H1 (cell line): ENCODE results near the gene ZNF622. TPM values are rescaled to one million over a fixed set of nuclear protein-coding genes. Genes with fewer than 3 reads are reported as not detected.
A peak's percentile ranks its signal among the peaks of the same experiment; 100 is the strongest.

Experiments
- CTCF ChIA-PET: fragments of 300-600 bp; sonication (Branson Sonifier 250); formaldehyde crosslinking; loops from one replicate; lab custom pipeline; 2021; ENCODE audit not compliant: partially characterized antibody; lab: Charles Lee
- POLR2A ChIA-PET: fragments of 300-600 bp; sonication (Branson Sonifier 250); formaldehyde crosslinking; loops from one replicate; lab custom pipeline; 2021; ENCODE audit warnings: inconsistent platforms; ENCODE audit not compliant: partially characterized antibody; lab: Charles Lee
- DNase-seq, 2 experiments: peaks; one replicate each; pipeline versions ENCODE4 v3.0.0 to v3.0.0-alpha.2; 2010 to 2022; ENCODE audit warnings: low spot score in 2 of 2, low read depth in 1 of 2, mixed read lengths in 1 of 2
- FAIRE-seq: peaks from 2 replicates; lab custom pipeline; 2011; peaks lifted over from hg19 to GRCh38; lab: Jason Lieb, UNC
- H2AFZ ChIP-seq: 2 replicates; pipeline ENCODE4 v1.8.1; 2012; ENCODE audit warnings: low read length, inconsistent platforms
- H2AK5ac ChIP-seq: 2 replicates; pipeline ENCODE4 v1.6.1; 2013; ENCODE audit warnings: low read depth, low read length
- H2BK120ac ChIP-seq: replicated peaks from 2 replicates; pipeline ENCODE3; 2013; ENCODE audit warnings: low read depth, low read length, inconsistent platforms
- H2BK12ac ChIP-seq: 2 replicates; pipeline ENCODE4 v1.6.1; 2013; ENCODE audit warnings: low read depth, low read length
- H2BK15ac ChIP-seq: 2 replicates; pipeline ENCODE4 v1.6.1; 2013; ENCODE audit warnings: low read length
- H2BK20ac ChIP-seq: 2 replicates; pipeline ENCODE4 v1.6.1; 2013; ENCODE audit warnings: low read length
- H2BK5ac ChIP-seq: 2 replicates; pipeline ENCODE4 v1.6.1; 2013; ENCODE audit warnings: low read depth, low read length
- H3K14ac ChIP-seq: 2 replicates; pipeline ENCODE4 v1.6.1; 2013; ENCODE audit warnings: inconsistent platforms; ENCODE audit not compliant: insufficient read length
- H3K18ac ChIP-seq: 2 replicates; pipeline ENCODE4 v1.6.1; 2013; ENCODE audit warnings: low read length; ENCODE audit errors: extremely low read depth
- H3K23ac ChIP-seq: 2 replicates; pipeline ENCODE4 v1.6.1; 2013; ENCODE audit warnings: inconsistent platforms; ENCODE audit not compliant: insufficient read length
- H3K23me2 ChIP-seq: 2 replicates; pipeline ENCODE4 v1.6.1; 2013; ENCODE audit warnings: low read depth, low read length
- H3K27ac ChIP-seq: 2 replicates; pipeline ENCODE4 v1.6.1; 2011; ENCODE audit warnings: low read depth, low read length, inconsistent platforms
- H3K27me3 ChIP-seq, 4 experiments: replicated peaks in 1 of 4; 1 replicate in 1 of 4; 2 replicates in 3 of 4; pipeline versions ENCODE4 v1.6.1 to v1.8.1; 2011 to 2013; ENCODE audit warnings: low read length in 3 of 4, mild to moderate bottlenecking in 3 of 4, inconsistent platforms in 2 of 4, mixed read lengths in 2 of 4, moderate library complexity in 1 of 4; ENCODE audit not compliant: control insufficient read depth in 3 of 4, insufficient read depth in 3 of 4; ENCODE audit errors: extremely low read depth in 1 of 4
- H3K36me3 ChIP-seq, 4 experiments: 2 replicates each; pipeline versions ENCODE4 v1.6.1 to v1.8.1; 2011 to 2013; ENCODE audit warnings: mild to moderate bottlenecking in 4 of 4, low read length in 3 of 4, moderate library complexity in 2 of 4, control low read depth in 1 of 4, inconsistent platforms in 1 of 4; ENCODE audit not compliant: insufficient read depth in 4 of 4, control insufficient read depth in 2 of 4
- H3K4ac ChIP-seq: replicated peaks from 2 replicates; pipeline ENCODE3; 2013; ENCODE audit warnings: low read length, low read depth, mixed read lengths, inconsistent platforms; ENCODE audit not compliant: insufficient read length
- H3K4me1 ChIP-seq, 4 experiments: replicated peaks in 1 of 4; 1 replicate in 1 of 4; 2 replicates in 3 of 4; pipeline versions ENCODE4 v1.6.1 to v1.8.1; 2011 to 2013; ENCODE audit warnings: low read length in 3 of 4, inconsistent platforms in 2 of 4, mixed read lengths in 1 of 4; ENCODE audit not compliant: insufficient read depth in 4 of 4, control insufficient read depth in 3 of 4
- H3K4me2 ChIP-seq, 2 experiments: 2 replicates each; pipeline versions ENCODE4 v1.6.1 to v1.8.1; 2011 to 2013; ENCODE audit warnings: low read depth in 2 of 2, low read length in 2 of 2, control low read depth in 1 of 2, inconsistent platforms in 1 of 2, mild to moderate bottlenecking in 1 of 2; ENCODE audit not compliant: insufficient read depth in 1 of 2
- H3K4me3 ChIP-seq, 4 experiments: fragments of 200-600, 300-600 bp in 1 of 4; sonication (generic), shearing (Covaris generic), sonication (Bioruptor Twin) in 1 of 4; 2 replicates each; pipeline versions ENCODE4 v1.5.1 to v1.8.1; 2011 to 2016; ENCODE audit warnings: low read length in 4 of 4, low read depth in 3 of 4, control low read depth in 2 of 4, inconsistent platforms in 2 of 4, mild to moderate bottlenecking in 2 of 4, mixed read lengths in 1 of 4, moderate library complexity in 1 of 4; ENCODE audit not compliant: insufficient read depth in 2 of 4; ENCODE audit errors: extremely low read depth in 1 of 4
- H3K56ac ChIP-seq: replicated peaks from 2 replicates; pipeline ENCODE3; 2013; ENCODE audit warnings: low read depth, mild to moderate bottlenecking, mixed read lengths, low read length, inconsistent platforms; ENCODE audit not compliant: insufficient read length
- H3K79me1 ChIP-seq: 2 replicates; pipeline ENCODE4 v1.6.1; 2013; ENCODE audit warnings: low read depth, low read length, control low read depth
- H3K79me2 ChIP-seq, 2 experiments: 2 replicates each; pipeline versions ENCODE4 v1.6.1 to v1.8.1; 2012 to 2013; ENCODE audit warnings: low read length in 2 of 2, mild to moderate bottlenecking in 2 of 2, inconsistent platforms in 1 of 2; ENCODE audit not compliant: insufficient read depth in 2 of 2, control insufficient read depth in 1 of 2
- H3K9ac ChIP-seq, 4 experiments: replicated peaks in 1 of 4; 1 replicate in 1 of 4; 2 replicates in 3 of 4; pipeline versions ENCODE4 v1.6.1 to v1.8.1; 2011 to 2013; ENCODE audit warnings: low read depth in 3 of 4, low read length in 3 of 4, control low read depth in 2 of 4, mild to moderate bottlenecking in 2 of 4, moderate library complexity in 2 of 4, inconsistent platforms in 1 of 4; ENCODE audit errors: extremely low read depth in 1 of 4
- H3K9me3 ChIP-seq, 2 experiments: 2 replicates each; pipeline versions ENCODE4 v1.6.1 to v1.8.1; 2012 to 2013; ENCODE audit warnings: mild to moderate bottlenecking in 2 of 2, moderate library complexity in 2 of 2, control low read depth in 1 of 2, inconsistent platforms in 1 of 2, low read depth in 1 of 2, low read length in 1 of 2, mixed read lengths in 1 of 2; ENCODE audit not compliant: insufficient read depth in 2 of 2
- H4K20me1 ChIP-seq, 2 experiments: replicated peaks in 1 of 2; 2 replicates each; pipeline versions ENCODE3 to v1.8.1; 2011 to 2013; ENCODE audit warnings: inconsistent platforms in 2 of 2, low read length in 2 of 2, mild to moderate bottlenecking in 1 of 2; ENCODE audit not compliant: insufficient read depth in 2 of 2, control insufficient read depth in 1 of 2
- H4K5ac ChIP-seq: 2 replicates; pipeline ENCODE4 v1.6.1; 2013; ENCODE audit warnings: low read length, low read depth, mixed read lengths, inconsistent platforms; ENCODE audit not compliant: insufficient read length
- H4K8ac ChIP-seq: 2 replicates; pipeline ENCODE4 v1.8.0; 2013; ENCODE audit warnings: mild to moderate bottlenecking, moderate library complexity, low read length, inconsistent platforms; ENCODE audit not compliant: insufficient read depth; ENCODE audit errors: extremely low read depth
- H4K91ac ChIP-seq: replicated peaks from 2 replicates; pipeline ENCODE3; 2013; ENCODE audit warnings: low read length, mixed read lengths, inconsistent platforms; ENCODE audit not compliant: insufficient read length
- CHD1 ChIP-seq: IDR thresholded peaks from 2 replicates; pipeline ENCODE4 v1.6.1; 2012; ENCODE audit warnings: low read depth, low read length, improper control_type of control experiment
- CHD2 ChIP-seq: IDR thresholded peaks from 2 replicates; pipeline ENCODE4 v1.6.1; 2012; ENCODE audit warnings: low read length, improper control_type of control experiment
- CTBP2 ChIP-seq: IDR thresholded peaks from 2 replicates; pipeline ENCODE4 v1.7.0; 2011; ENCODE audit warnings: borderline replicate concordance, mild to moderate bottlenecking, moderate library complexity, mixed read lengths, low read length; ENCODE audit not compliant: insufficient read depth, insufficient read length
- EZH2 ChIP-seq: fragments of 200-600 bp; sonication (generic); IDR thresholded peaks from 2 replicates; pipeline ENCODE4 v1.7.1; 2012; ENCODE audit warnings: low read depth, mild to moderate bottlenecking, moderate library complexity, low read length, inconsistent platforms; ENCODE audit not compliant: severe bottlenecking
- KDM5A ChIP-seq: fragments of 200-600 bp; IDR thresholded peaks from 2 replicates; pipeline ENCODE4 v1.7.1; 2012; ENCODE audit warnings: mild to moderate bottlenecking, low read length, inconsistent platforms, mixed read lengths
- POLR2AphosphoS5 ChIP-seq: IDR thresholded peaks from 2 replicates; pipeline ENCODE4 v1.6.1; 2011; ENCODE audit warnings: low read depth, low read length
- SIN3A ChIP-seq, 2 experiments: IDR thresholded peaks in 1 of 2; conservative IDR thresholded peaks in 1 of 2; 2 replicates each; pipeline ENCODE4 v1.6.1; 2011 to 2012; ENCODE audit warnings: low read length in 2 of 2, improper control_type of control experiment in 1 of 2, low read depth in 1 of 2, mild to moderate bottlenecking in 1 of 2
- SIX5 ChIP-seq: IDR thresholded peaks from 2 replicates; pipeline ENCODE4 v1.6.1; 2011; ENCODE audit warnings: mild to moderate bottlenecking, low read depth, low read length
- TCF12 ChIP-seq: IDR thresholded peaks from 2 replicates; pipeline ENCODE4 v1.6.1; 2011; ENCODE audit warnings: low read depth, mild to moderate bottlenecking, low read length
- TEAD4 ChIP-seq: IDR thresholded peaks from 2 replicates; pipeline ENCODE4 v1.6.1; 2012; ENCODE audit warnings: low read depth, low read length, inconsistent platforms, mixed read lengths
- WGBS, 2 experiments: shearing (Covaris generic) in 1 of 2; methylation state at CpG; one replicate each; pipeline versions ENCODE4 v1.1.6 to v1.1.7; 2013 to 2015; ENCODE audit warnings: low lambda C conversion rate in 2 of 2, mixed read lengths in 2 of 2, inconsistent platforms in 1 of 2, low coverage in 1 of 2, missing lambda C conversion rate in 1 of 2; ENCODE audit not compliant: insufficient replicate concordance in 2 of 2, insufficient coverage in 1 of 2, insufficient read length in 1 of 2; ENCODE audit errors: extremely low coverage in 1 of 2, missing lambda C conversion rate in 1 of 2; 5-methylcytosine and 5-hydroxymethylcytosine counted together
- polyA plus RNA-seq, 7 experiments: library from polyadenylated mRNA; depleted of rRNA in 3 of 7; stranded (reverse) in 5 of 7; unstranded in 2 of 7; fragments of >200 nt in 5 of 7; fragments of 200-250 nt in 2 of 7; gene quantifications; 1 replicate in 5 of 7; 2 replicates in 1 of 7; 4 replicates in 1 of 7; pipeline versions ENCODE4 v1.2.1 to v1.2.3, GENCODE V29; 2011 to 2013; ENCODE audit warnings: missing spikeins in 2 of 7, mixed read lengths in 2 of 7
- total RNA-seq: library from RNA; stranded (reverse); fragmentation: NEBNext Ultra II Directional; extraction: Animal tissue kit (Norgen Biotek cat#: 25700); gene quantifications from 2 replicates; pipeline ENCODE4 v1.2.1, GENCODE V29; 2021

The ZNF622 gene
- total and polyA plus RNA-seq, 2 of the 8 experiments (the other 6 are each of a cell fraction or from before 2014, with no cell fraction given), result 8.8 to 30.8 TPM

DNA sequence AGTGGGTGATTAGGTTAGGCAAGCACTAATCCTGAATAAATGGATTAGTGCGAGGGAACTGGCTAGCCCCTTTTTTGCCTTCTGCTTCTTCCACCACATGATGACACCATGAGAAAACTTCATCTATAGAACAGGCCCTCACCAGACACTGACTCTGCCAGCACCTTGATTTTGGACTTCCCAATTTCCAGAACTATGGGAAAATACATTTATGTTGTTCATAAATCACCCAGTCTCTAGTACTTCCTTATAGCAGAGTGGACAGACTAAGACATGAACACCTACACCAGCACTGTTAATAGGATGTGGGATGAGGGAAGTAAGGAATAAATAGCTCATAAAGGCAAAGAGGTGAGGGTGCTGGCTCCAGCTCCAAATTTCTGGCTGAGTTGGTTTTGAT is 1.4 kb downstream of the ZNF622 start:
- ChIA-PET POLR2A (interaction anchor here (0.7 kb wide), 1 partner anchor 959 kb away, joined by 3 read pairs; no protein-coding TSS in a partner anchor), CTCF (interaction anchor here (0.6 to 3.8 kb wide), 4 partner anchors 8 to 1842 kb away, joined by 3 to 14 read pairs (median 3); no protein-coding TSS in a partner anchor)
- FAIRE-seq, result no peak

More for the DNA sequence above, 1.4 kb downstream of the ZNF622 start:
- TF ChIP-seq TEAD4 (no peak), TCF12 (no peak), SIX5 (no peak), KDM5A (no peak), EZH2 (no peak), SIN3A (conservative IDR thresholded peaks at IDR 0.05 in 1 of 2, IDR thresholded peaks at IDR 0.05 in 1 of 2; ENCODE audit: low read depth in 1 of 2, low read length in 2 of 2) (no peak), CHD2 (no peak), CTBP2 (no peak), POLR2AphosphoS5 (no peak), CHD1 (no peak)
- peak overlapping the region; percentile 94 to 98 (median 94); a peak in 6 of 8 replicates for H3K4me3 ChIP-seq
- H3K14ac ChIP-seq, result no peak overlapping the region
- H3K4ac ChIP-seq, result no peak overlapping the region
- no peak overlapping the region for H2BK12ac ChIP-seq
- H3K4me2 ChIP-seq, result peak overlapping the region; percentile 85 to 98
- WGBS, 2 experiments, result 100% methylated on average over 1 of the region's 1 CpG; no CpG with 5 or more reads in 1 of the 2 experiments
- no peaks in the 10 kb centered on the region for H4K20me1 ChIP-seq
- 0 out of 2 replicates have a peak, but pooled peaks cover 2% of the 10 kb centered on the region for H3K79me1 ChIP-seq
- peaks cover 14 to 33% (median 21%) of the 10 kb centered on the region in 4 experiments for H3K36me3 ChIP-seq
- H4K8ac ChIP-seq, result no peak overlapping the region
- H3K23ac ChIP-seq, result no peak overlapping the region
- H4K91ac ChIP-seq, result no peak overlapping the region
- no peak overlapping the region for H3K27ac ChIP-seq
- no peak overlapping the region for H2BK15ac ChIP-seq
- no peak overlapping the region for H3K9ac ChIP-seq
- peaks cover 0 to 12% (median 3%) of the 10 kb centered on the region in 4 experiments; a peak in 6 of 7 replicates for H3K4me1 ChIP-seq
- no peaks in the 10 kb centered on the region for H3K9me3 ChIP-seq
- no peak overlapping the region for H3K18ac ChIP-seq
- H2BK20ac ChIP-seq, result no peak overlapping the region
- H3K23me2 ChIP-seq, result peaks cover 9% of the 10 kb centered on the region
- no peak overlapping the region for H2AK5ac ChIP-seq
- no peak overlapping the region for H4K5ac ChIP-seq
- DNase-seq, result no peak
- no peak overlapping the region for H2BK5ac ChIP-seq
- H3K56ac ChIP-seq, result no peak overlapping the region
- no peak overlapping the region for H2BK120ac ChIP-seq
- H2AFZ ChIP-seq, result no peak overlapping the region
- H3K27me3 ChIP-seq, result no peaks in the 10 kb centered on the region
- peaks cover 3 to 26% of the 10 kb centered on the region in 2 experiments; a peak in 3 of 4 replicates for H3K79me2 ChIP-seq
